SK-N-SH (cell line): Measurements from ENCODE around the gene ABCA9. TPM values are rescaled to one million over a fixed set of nuclear protein-coding genes. Genes with fewer than 3 reads are reported as not detected.

ENCODE experiments used
- CTCF ChIA-PET: fragments of 300-600, 350-600 bp; formaldehyde crosslinking; extraction: SDS; loops from one replicate; lab custom pipeline; 2021; lab: Yijun Ruan, JAX
- POLR2A ChIA-PET: fragments of 350-600 bp; sonication (Branson Sonifier 250); formaldehyde crosslinking; extraction: SDS; loops from one replicate; lab custom pipeline; 2020; ENCODE audit warnings: antibody characterized with exemption, inconsistent platforms; lab: Yijun Ruan, JAX
- DNase-seq: peaks from one replicate; pipeline ENCODE4 v3.0.0; 2012
- H2AFZ ChIP-seq: fragments of 200-600 bp; sonication (generic); 2 replicates; pipeline ENCODE4 v1.8.1; 2016; ENCODE audit warnings: antibody characterized with exemption, mild to moderate bottlenecking, low read depth
- H3F3A ChIP-seq: fragments of 200-600 bp; sonication (generic); replicated peaks from 2 replicates; pipeline ENCODE3; 2016; ENCODE audit warnings: antibody characterized with exemption, mild to moderate bottlenecking; ENCODE audit not compliant: insufficient read depth
- H3K27ac ChIP-seq, 2 experiments: fragments of 200-500 bp in 1 of 2; fragments of 200-600 bp in 1 of 2; sonication (Bioruptor generic) in 1 of 2; sonication (generic), shearing (Covaris generic) in 1 of 2; 2 replicates each; pipeline versions ENCODE4 v1.5.1 to v1.6.1; 2014 to 2016; ENCODE audit warnings: low read depth in 2 of 2, inconsistent platforms in 1 of 2, low read length in 1 of 2, mild to moderate bottlenecking in 1 of 2, mixed read lengths in 1 of 2
- H3K27me3 ChIP-seq: fragments of 200-600 bp; sonication (generic), shearing (Covaris generic); 2 replicates; pipeline ENCODE4 v1.6.1; 2016; ENCODE audit warnings: mixed run types; ENCODE audit not compliant: insufficient read depth
- H3K36me3 ChIP-seq, 2 experiments: fragments of 200-500 bp in 1 of 2; fragments of 200-600 bp in 1 of 2; sonication (Bioruptor generic) in 1 of 2; sonication (generic) in 1 of 2; replicated peaks in 1 of 2; 2 replicates each; pipeline versions ENCODE3 to v1.5.1; 2014 to 2016; ENCODE audit warnings: low read length in 1 of 2, mild to moderate bottlenecking in 1 of 2; ENCODE audit not compliant: insufficient read depth in 2 of 2, control insufficient read depth in 1 of 2
- H3K4me1 ChIP-seq, 2 experiments: fragments of 200-500 bp in 1 of 2; fragments of 200-600 bp in 1 of 2; sonication (Bioruptor generic) in 1 of 2; sonication (generic), shearing (Covaris generic) in 1 of 2; 2 replicates each; pipeline versions ENCODE4 v1.5.1 to v1.6.1; 2014 to 2016; ENCODE audit warnings: low read depth in 1 of 2, low read length in 1 of 2, mixed run types in 1 of 2; ENCODE audit not compliant: insufficient read depth in 2 of 2, control insufficient read depth in 1 of 2
- H3K4me2 ChIP-seq: fragments of 200-600 bp; sonication (generic), shearing (Covaris generic); 2 replicates; pipeline ENCODE4 v1.6.1; 2017; ENCODE audit warnings: mixed run types
- H3K4me3 ChIP-seq, 2 experiments: fragments of 200-500 bp in 1 of 2; fragments of 200-600 bp in 1 of 2; sonication (Bioruptor generic) in 1 of 2; sonication (generic), shearing (Covaris generic) in 1 of 2; 2 replicates each; pipeline versions ENCODE4 v1.5.1 to v1.8.1; 2014 to 2016; ENCODE audit warnings: low read depth in 2 of 2, inconsistent platforms in 1 of 2, low read length in 1 of 2, mild to moderate bottlenecking in 1 of 2, mixed read lengths in 1 of 2, moderate library complexity in 1 of 2
- H3K79me2 ChIP-seq: fragments of 200-600 bp; sonication (generic); 2 replicates; pipeline ENCODE4 v1.8.1; 2017; ENCODE audit warnings: mild to moderate bottlenecking; ENCODE audit not compliant: insufficient read depth
- H3K9ac ChIP-seq: fragments of 200-600 bp; sonication (generic); 2 replicates; pipeline ENCODE4 v1.6.1; 2017; ENCODE audit warnings: mixed run types
- H3K9me2 ChIP-seq: fragments of 200-600 bp; sonication (generic); 2 replicates; pipeline ENCODE4 v1.6.1; 2017; ENCODE audit warnings: mixed run types
- H3K9me3 ChIP-seq: fragments of 200-600 bp; sonication (generic); 2 replicates; pipeline ENCODE4 v1.6.1; 2017; ENCODE audit warnings: mixed run types, mild to moderate bottlenecking, moderate library complexity
- H4K20me1 ChIP-seq: fragments of 200-600 bp; sonication (generic); 2 replicates; pipeline ENCODE4 v1.6.1; 2017; ENCODE audit warnings: mild to moderate bottlenecking, mixed run types; ENCODE audit not compliant: insufficient read depth
- CTCF ChIP-seq: fragments of 200-600 bp; sonication (generic); IDR thresholded peaks from 2 replicates; pipeline ENCODE4 v1.6.1; 2017; ENCODE audit warnings: antibody characterized with exemption, mild to moderate bottlenecking, moderate library complexity
- EZH2phosphoT487 ChIP-seq: fragments of 200-600 bp; sonication (generic); IDR thresholded peaks from 2 replicates; pipeline ENCODE4 v1.6.1; 2017; ENCODE audit warnings: low read depth, mixed run types, mild to moderate bottlenecking, antibody characterized with exemption, moderate library complexity, borderline replicate concordance
- FOSL2 ChIP-seq: IDR thresholded peaks from 2 replicates; pipeline ENCODE4 v1.4.0; 2012; ENCODE audit warnings: low read depth, mild to moderate bottlenecking, moderate library complexity, borderline replicate concordance
- FOXJ3 ChIP-seq: sonication (generic); formaldehyde crosslinking; IDR thresholded peaks from 2 replicates; pipeline ENCODE4 v1.5.1; 2020; ENCODE audit warnings: mild to moderate bottlenecking, missing genetic modification reagents
- FOXM1 ChIP-seq: IDR thresholded peaks from 2 replicates; pipeline ENCODE4 v1.4.0; 2012; ENCODE audit warnings: low read depth, mild to moderate bottlenecking
- GATA2 ChIP-seq: sonication (generic); formaldehyde crosslinking; IDR thresholded peaks from 2 replicates; pipeline ENCODE4 v1.5.0; 2020; ENCODE audit warnings: mild to moderate bottlenecking, missing genetic modification reagents
- IRF3 ChIP-seq: fragments of 150-350 bp; IDR thresholded peaks from 2 replicates; pipeline ENCODE4 v1.6.1; 2016; ENCODE audit warnings: mild to moderate bottlenecking, low read depth, low read length
- MAX ChIP-seq: IDR thresholded peaks from 2 replicates; pipeline ENCODE4 v1.4.0; 2012; ENCODE audit warnings: low read depth
- NRF1 ChIP-seq: IDR thresholded peaks from 2 replicates; pipeline ENCODE4 v1.6.1; 2012; ENCODE audit warnings: low read depth, mild to moderate bottlenecking, low read length
- RAD21 ChIP-seq: IDR thresholded peaks from 2 replicates; pipeline ENCODE4 v1.6.1; 2012; ENCODE audit warnings: mild to moderate bottlenecking, low read length
- RCOR1 ChIP-seq: fragments of 150-350 bp; IDR thresholded peaks from 2 replicates; pipeline ENCODE4 v1.6.1; 2017; ENCODE audit warnings: antibody characterized with exemption, low read length
- TAF1 ChIP-seq: IDR thresholded peaks from 2 replicates; pipeline ENCODE4 v1.6.1; 2012; ENCODE audit warnings: low read depth, mild to moderate bottlenecking, low read length, moderate library complexity, borderline replicate concordance
- TEAD4 ChIP-seq: IDR thresholded peaks from 2 replicates; pipeline ENCODE4 v1.4.0; 2012; ENCODE audit warnings: mild to moderate bottlenecking, borderline replicate concordance; ENCODE audit not compliant: insufficient read depth
- USF1 ChIP-seq: IDR thresholded peaks from 2 replicates; pipeline ENCODE4 v1.4.0; 2012; ENCODE audit warnings: low read depth, borderline replicate concordance
- USF2 ChIP-seq: fragments of 150-350 bp; IDR thresholded peaks from 2 replicates; pipeline ENCODE4 v1.6.1; 2017; ENCODE audit warnings: antibody characterized with exemption, low read length, low read depth, borderline replicate concordance
- YY1 ChIP-seq: IDR thresholded peaks from 2 replicates; pipeline ENCODE4 v1.4.0; 2012; ENCODE audit warnings: low read depth, mild to moderate bottlenecking
- ZBTB33 ChIP-seq: IDR thresholded peaks from 2 replicates; pipeline ENCODE4 v1.4.0; 2012; ENCODE audit warnings: low read depth, borderline replicate concordance
- WGBS: methylation state at CpG from one replicate; pipeline ENCODE4 v1.1.6; 2017; ENCODE audit warnings: low lambda C conversion rate; 5-methylcytosine and 5-hydroxymethylcytosine counted together
- polyA plus RNA-seq, 3 experiments: library from polyadenylated mRNA; depleted of rRNA; stranded (reverse); fragments of >200 nt; gene quantifications; 2 replicates each; pipeline ENCODE4 v1.2.3, GENCODE V29; 2012

The ABCA9 gene
- polyA plus RNA-seq, 1 of the 3 experiments (the other 2 are of a cell fraction): 0.07 TPM

DNA sequence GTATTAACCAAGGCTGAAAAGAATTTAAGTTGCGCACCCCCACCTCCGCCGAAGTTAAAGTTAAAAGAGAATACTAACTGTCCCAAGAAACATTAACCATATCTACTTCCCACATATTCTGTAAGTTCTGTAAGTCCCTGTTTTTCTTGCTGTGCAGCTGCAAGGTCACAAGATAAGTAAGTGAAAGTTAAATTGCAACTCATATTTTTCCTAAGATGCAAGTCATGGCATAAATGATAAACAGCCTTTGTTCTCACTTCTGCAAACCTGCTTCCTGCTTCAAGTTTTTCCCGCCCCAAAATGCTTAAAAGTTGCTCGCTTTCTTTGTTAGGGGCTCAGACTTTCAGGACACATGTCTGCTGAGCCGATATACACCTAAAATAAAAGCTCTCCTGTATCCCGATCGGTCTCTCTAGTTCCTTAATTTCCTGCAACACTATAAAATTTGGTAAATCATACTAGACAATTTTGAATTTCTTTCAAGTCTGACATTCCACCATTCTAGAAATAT lies 32.6 kb upstream of the ABCA9 start:
- H3K4me2 ChIP-seq: peak overlapping the region; percentile 30; the same call in 1 of the 2 replicates
- no peaks in the 10 kb centered on the region for H4K20me1 ChIP-seq
- H3K36me3 ChIP-seq: no peaks in the 10 kb centered on the region
- no peaks in the 10 kb centered on the region for H3K4me1 ChIP-seq
- H3K79me2 ChIP-seq: no peaks in the 10 kb centered on the region
- no peaks in the 10 kb centered on the region for H3F3A ChIP-seq
- H3K4me3 ChIP-seq: no peak overlapping the region
- no peaks in the 10 kb centered on the region for H3K9me3 ChIP-seq
- H3K27ac ChIP-seq: no peak overlapping the region
- H2AFZ ChIP-seq: 0 out of 2 replicates have a peak overlapping the region, but pooled peaks have one; percentile 60
- H3K27me3 ChIP-seq: no peaks in the 10 kb centered on the region
- ChIA-PET CTCF (no interaction called here), POLR2A (no interaction called here)
- no peaks in the 10 kb centered on the region for H3K9me2 ChIP-seq
- TF ChIP-seq TAF1 (no peak), MAX (no peak), FOXJ3 (CRISPR knock-in tag) (no peak), RCOR1 (no peak), IRF3 (no peak), GATA2 (CRISPR knock-in tag) (no peak), USF1 (no peak), YY1 (no peak), FOXM1 (no peak), NRF1 (no peak), FOSL2 (no peak), CTCF (no peak), TEAD4 (no peak), ZBTB33 (no peak), RAD21 (no peak), EZH2phosphoT487 (no peak), USF2 (no peak)
- H3K9ac ChIP-seq: no peak overlapping the region
- no peak for DNase-seq
- WGBS: 60% methylated on average over 8 of the region's 8 CpGs
